Measurements from ENCODE around the gene IL13RA2. TPM values are rescaled to one million over a fixed set of nuclear protein-coding genes. Genes with fewer than 3 reads are reported as not detected.
A peak's percentile ranks its signal among the peaks of the same experiment; 100 is the strongest.

Gene IL13RA2
- 1 to 10 TPM in 1 of 4 donors, under 1 TPM in 1, not detected in 2; 0.29 to 1.5 TPM for total RNA-seq

GRCh38 chrX:115017455-115017854 is at the start of gene IL13RA2:
Gene IL13RA2, minus strand, starts transcription at chrX:115017616. Its CDS starts 347 bp downstream, at chrX:115017269.
- intact Hi-C loops (cut with DNase I; ENCODE audit: low total_unique reads) = no loop called here
- H3K4me3 ChIP-seq (ENCODE audit: low read depth, poor library complexity, severe bottlenecking) = no peak within 1 kb of the TSS
- TF ChIP-seq POLR2A (IDR thresholded peaks at IDR 0.05) (no peak), CTCF (IDR thresholded peaks at IDR 0.05) (no peak)
- DNase-seq (ENCODE audit: low spot score in 2 of 2) = no peak
- WGBS, 2 donors = 70 to 91% methylated on average over 11 of the region's 11 CpGs

GRCh38 chrX:115065304-115065703 is 47.9 kb upstream of the IL13RA2 start:
- no peak for DNase-seq (ENCODE audit: low spot score in 2 of 2)
- no peak for TF ChIP-seq POLR2A (IDR thresholded peaks at IDR 0.05)
- no peak for TF ChIP-seq CTCF (IDR thresholded peaks at IDR 0.05)
- intact Hi-C loops (cut with DNase I; ENCODE audit: low total_unique reads) = no loop called here
- no peak overlapping the region for H3K4me3 ChIP-seq (ENCODE audit: low read depth, poor library complexity, severe bottlenecking)

- TF ChIP-seq CTCF (IDR thresholded peaks at IDR 0.05) (no peak), POLR2A (IDR thresholded peaks at IDR 0.05) (no peak)
- H3K4me3 ChIP-seq (ENCODE audit: low read depth, poor library complexity, severe bottlenecking) = no peak overlapping the region
- WGBS, 2 donors = 30 to 47% methylated on average over 2 of the region's 2 CpGs
- intact Hi-C loops (cut with DNase I; ENCODE audit: low total_unique reads) = no loop called here
- DNase-seq (ENCODE audit: low spot score in 2 of 2) = no peak
Measured at GRCh38 chrX:115060013-115060412, 42.6 kb upstream of the IL13RA2 start.

- intact Hi-C loops (cut with DNase I; ENCODE audit: low total_unique reads) = no loop called here
- no peak for TF ChIP-seq CTCF (IDR thresholded peaks at IDR 0.05)
- TF ChIP-seq POLR2A (IDR thresholded peaks at IDR 0.05) = no peak
- DNase-seq (ENCODE audit: low spot score in 2 of 2) = peak in 1 of 2 donors; percentile 12
- WGBS, 2 donors = 48 to 55% methylated on average over 3 of the region's 3 CpGs
- H3K4me3 ChIP-seq (ENCODE audit: low read depth, poor library complexity, severe bottlenecking) = no peak overlapping the region
Measured at GRCh38 chrX:115058276-115058675, 40.9 kb upstream of the IL13RA2 start.

GRCh38 chrX:115054876-115055275 is 37.5 kb upstream of the IL13RA2 start:
- TF ChIP-seq CTCF (IDR thresholded peaks at IDR 0.05) (no peak), POLR2A (IDR thresholded peaks at IDR 0.05) (no peak)
- intact Hi-C loops (cut with DNase I; ENCODE audit: low total_unique reads) = no loop called here
- H3K4me3 ChIP-seq (ENCODE audit: low read depth, poor library complexity, severe bottlenecking) = no peak overlapping the region
- DNase-seq (ENCODE audit: low spot score in 2 of 2) = no peak
- 63% methylated on average over 3 of the region's 3 CpGs for WGBS, 2 donors

- DNase-seq (ENCODE audit: low spot score in 2 of 2) = no peak
- no peak for TF ChIP-seq CTCF (IDR thresholded peaks at IDR 0.05)
- no peak for TF ChIP-seq POLR2A (IDR thresholded peaks at IDR 0.05)
- WGBS, 2 donors = 28 to 69% methylated on average over 1 of the region's 1 CpG
- H3K4me3 ChIP-seq (ENCODE audit: low read depth, poor library complexity, severe bottlenecking) = no peak overlapping the region
- intact Hi-C loops (cut with DNase I; ENCODE audit: low total_unique reads) = no loop called here
Measured at GRCh38 chrX:115053223-115053622, 35.8 kb upstream of the IL13RA2 start.
